HepG2 (cell line): ENCODE data around the gene WDR76. TPM values are rescaled to one million over a fixed set of nuclear protein-coding genes. Genes with fewer than 3 reads are reported as not detected.
A peak's percentile ranks its signal among the peaks of the same experiment; 100 is the strongest.

ENCODE experiments used
- ETV5 ChIP-seq: IDR thresholded peaks from 2 replicates; pipeline ENCODE4 v1.6.1; 2018; ENCODE audit warnings: missing biosample characterization, missing genetic modification reagents, inconsistent platforms, borderline replicate concordance
- FOXK1 ChIP-seq: sonication (generic); formaldehyde crosslinking; IDR thresholded peaks from 2 replicates; pipeline ENCODE4 v1.4.0; 2020; ENCODE audit warnings: low read depth, missing genetic modification reagents, borderline replicate concordance
- GTF2F1 ChIP-seq: fragments of 150-350 bp; IDR thresholded peaks from 2 replicates; pipeline ENCODE4 v1.6.1; 2014; ENCODE audit warnings: low read length
- NFE2 ChIP-seq: sonication (generic); formaldehyde crosslinking; IDR thresholded peaks from 2 replicates; pipeline ENCODE4 v1.4.0; 2020; ENCODE audit warnings: missing genetic modification reagents
- PHB2 ChIP-seq: fragments of 450-650 bp; IDR thresholded peaks from 2 replicates; pipeline ENCODE4 v1.6.1; 2018; ENCODE audit not compliant: partially characterized antibody
- PRDM4 ChIP-seq: sonication (generic); formaldehyde crosslinking; IDR thresholded peaks from 2 replicates; pipeline ENCODE4 v1.9.0; 2021; ENCODE audit warnings: missing genetic modification reagents, borderline replicate concordance
- SOX13 ChIP-seq, 3 experiments: fragments of 450-650 bp in 1 of 3; sonication (generic) in 1 of 3; formaldehyde crosslinking in 1 of 3; IDR thresholded peaks in 2 of 3; conservative IDR thresholded peaks in 1 of 3; 2 replicates each; pipeline versions ENCODE4 v1.5.0 to v1.6.1; 2016 to 2020; ENCODE audit warnings: antibody characterized with exemption in 1 of 3, mild to moderate bottlenecking in 1 of 3, missing compliant biosample characterization in 1 of 3, missing genetic modification reagents in 1 of 3, moderate library complexity in 1 of 3
- ZNF639 ChIP-seq: conservative IDR thresholded peaks from 2 replicates; pipeline ENCODE4 v1.6.1; 2018; ENCODE audit warnings: missing genetic modification reagents
- polyA plus RNA-seq, 8 experiments: library from polyadenylated mRNA; depleted of rRNA in 3 of 8; stranded (reverse) in 7 of 8; unstranded in 1 of 8; fragments of >200 nt; fragmentation: Illumina TruSeq in 4 of 8; extraction: Trizol in 4 of 8; gene quantifications; 2 replicates each; pipeline versions ENCODE4 v1.2.1 to v1.2.3, GENCODE V29; 2011 to 2016; ENCODE audit warnings: low read depth in 4 of 8, missing spikeins in 1 of 8, mixed read lengths in 1 of 8; ENCODE audit not compliant: insufficient read depth in 1 of 8
- total RNA-seq, 5 experiments: library from RNA; depleted of rRNA; stranded (reverse); fragments of >200 nt; fragmentation: Illumina TruSeq; extraction: Trizol; gene quantifications; 2 replicates each; pipeline ENCODE4 v1.2.3, GENCODE V29; 2016; ENCODE audit warnings: low read depth in 1 of 5
- TF ChIP-seq, protein P1 (sequence below), 2 experiments: fragments of 450-650 bp in 1 of 2; sonication (generic) in 1 of 2; formaldehyde crosslinking in 1 of 2; IDR thresholded peaks; 2 replicates each; pipeline versions ENCODE4 v1.6.1 to v1.8.0; 2016 to 2022; ENCODE audit warnings: antibody characterized with exemption in 1 of 2, mild to moderate bottlenecking in 1 of 2, missing genetic modification reagents in 1 of 2
- TF ChIP-seq, protein P2 (sequence below): sonication (generic); formaldehyde crosslinking; IDR thresholded peaks from 2 replicates; pipeline ENCODE4 v1.5.1; 2020; ENCODE audit warnings: missing genetic modification reagents, mild to moderate bottlenecking, borderline replicate concordance

The WDR76 gene
- total and polyA plus RNA-seq, 2 of the 13 experiments (the other 11 are each of a cell fraction or from before 2014, with no cell fraction given), result 1.1 to 9.7 TPM

DNA sequence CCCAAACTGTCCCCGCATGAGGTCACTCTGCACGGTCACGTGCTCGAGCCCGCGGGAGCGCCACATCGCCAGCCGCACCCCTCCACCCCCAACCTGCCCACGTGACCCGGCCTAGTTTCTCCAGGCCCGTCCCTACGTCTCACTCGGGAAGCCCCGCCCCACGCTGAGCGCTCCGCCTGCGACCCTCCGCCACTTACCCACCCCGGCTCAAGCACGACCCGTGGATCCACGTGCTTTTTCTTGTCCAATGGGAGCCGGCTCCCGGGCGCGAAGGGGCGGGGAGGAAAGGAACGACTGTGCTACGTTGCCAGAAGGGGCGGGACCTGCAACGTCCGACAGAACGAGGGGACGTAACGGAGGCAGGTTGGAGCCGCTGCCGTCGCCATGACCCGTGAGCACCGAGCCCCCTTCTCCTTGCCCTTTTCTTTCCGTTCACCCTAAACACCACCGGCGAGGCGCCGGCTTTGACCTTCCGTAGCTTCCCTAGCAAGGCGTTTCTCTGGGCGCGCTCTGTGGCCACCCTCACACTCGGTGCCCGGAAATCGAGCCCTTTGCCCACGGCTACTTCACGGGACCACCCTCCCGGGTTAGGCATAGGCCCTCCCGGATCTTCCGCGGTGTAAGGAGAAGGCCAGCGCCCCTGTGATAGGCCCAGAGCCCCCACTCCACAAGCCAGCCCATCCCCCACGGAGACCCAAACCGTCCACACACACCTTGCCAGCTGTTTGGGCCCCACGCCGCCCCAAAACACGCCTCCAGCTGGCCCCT, 34.6 kb upstream of the WDR76 start, which contains the start of gene SERF2 (continued):
- TF ChIP-seq, protein P1, sequence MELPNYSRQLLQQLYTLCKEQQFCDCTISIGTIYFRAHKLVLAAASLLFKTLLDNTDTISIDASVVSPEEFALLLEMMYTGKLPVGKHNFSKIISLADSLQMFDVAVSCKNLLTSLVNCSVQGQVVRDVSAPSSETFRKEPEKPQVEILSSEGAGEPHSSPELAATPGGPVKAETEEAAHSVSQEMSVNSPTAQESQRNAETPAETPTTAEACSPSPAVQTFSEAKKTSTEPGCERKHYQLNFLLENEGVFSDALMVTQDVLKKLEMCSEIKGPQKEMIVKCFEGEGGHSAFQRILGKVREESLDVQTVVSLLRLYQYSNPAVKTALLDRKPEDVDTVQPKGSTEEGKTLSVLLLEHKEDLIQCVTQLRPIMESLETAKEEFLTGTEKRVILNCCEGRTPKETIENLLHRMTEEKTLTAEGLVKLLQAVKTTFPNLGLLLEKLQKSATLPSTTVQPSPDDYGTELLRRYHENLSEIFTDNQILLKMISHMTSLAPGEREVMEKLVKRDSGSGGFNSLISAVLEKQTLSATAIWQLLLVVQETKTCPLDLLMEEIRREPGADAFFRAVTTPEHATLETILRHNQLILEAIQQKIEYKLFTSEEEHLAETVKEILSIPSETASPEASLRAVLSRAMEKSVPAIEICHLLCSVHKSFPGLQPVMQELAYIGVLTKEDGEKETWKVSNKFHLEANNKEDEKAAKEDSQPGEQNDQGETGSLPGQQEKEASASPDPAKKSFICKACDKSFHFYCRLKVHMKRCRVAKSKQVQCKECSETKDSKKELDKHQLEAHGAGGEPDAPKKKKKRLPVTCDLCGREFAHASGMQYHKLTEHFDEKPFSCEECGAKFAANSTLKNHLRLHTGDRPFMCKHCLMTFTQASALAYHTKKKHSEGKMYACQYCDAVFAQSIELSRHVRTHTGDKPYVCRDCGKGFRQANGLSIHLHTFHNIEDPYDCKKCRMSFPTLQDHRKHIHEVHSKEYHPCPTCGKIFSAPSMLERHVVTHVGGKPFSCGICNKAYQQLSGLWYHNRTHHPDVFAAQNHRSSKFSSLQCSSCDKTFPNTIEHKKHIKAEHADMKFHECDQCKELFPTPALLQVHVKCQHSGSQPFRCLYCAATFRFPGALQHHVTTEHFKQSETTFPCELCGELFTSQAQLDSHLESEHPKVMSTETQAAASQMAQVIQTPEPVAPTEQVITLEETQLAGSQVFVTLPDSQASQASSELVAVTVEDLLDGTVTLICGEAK (IDR thresholded peaks at IDR 0.05), result no peak
- TF ChIP-seq, protein P1 (CRISPR knock-in tag; IDR thresholded peaks at IDR 0.05), result no peak; the same call in 1 of the 2 replicates
- no peak for TF ChIP-seq NFE2 (CRISPR knock-in tag)
- TF ChIP-seq GTF2F1, result 0 out of 2 replicates have a peak, but pooled peaks have one; percentile 25
- 0 out of 2 replicates have a peak, but pooled peaks have one; percentile 33 for TF ChIP-seq ETV5 (CRISPR knock-in tag)
- TF ChIP-seq FOXK1 (CRISPR knock-in tag), result no peak
- TF ChIP-seq SOX13 (IDR thresholded peaks at IDR 0.05), result no peak
- TF ChIP-seq SOX13 (CRISPR knock-in tag; conservative IDR thresholded peaks at IDR 0.05 in 1 of 2, IDR thresholded peaks at IDR 0.05 in 1 of 2), result no peak
- TF ChIP-seq, protein P2, sequence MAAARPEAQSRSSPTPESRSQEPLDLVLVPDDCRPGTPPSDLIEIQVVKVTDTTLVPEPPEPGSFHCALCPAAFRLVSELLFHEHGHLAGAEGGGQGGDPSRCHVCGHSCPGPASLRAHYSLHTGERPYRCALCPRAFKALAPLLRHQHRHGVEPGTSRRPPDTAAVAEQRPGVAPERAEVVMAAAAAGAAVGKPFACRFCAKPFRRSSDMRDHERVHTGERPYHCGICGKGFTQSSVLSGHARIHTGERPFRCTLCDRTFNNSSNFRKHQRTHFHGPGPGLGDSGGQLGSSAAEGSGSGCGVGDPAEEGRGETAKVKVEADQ (CRISPR knock-in tag), result no peak
- TF ChIP-seq PHB2, result no peak
- no peak for TF ChIP-seq PRDM4 (CRISPR knock-in tag)
- TF ChIP-seq ZNF639 (CRISPR knock-in tag), result no peak; the same call in 1 of the 2 replicates
